ENCODE data around the gene SEMA3C. TPM values are rescaled to one million over a fixed set of nuclear protein-coding genes. Genes with fewer than 3 reads are reported as not detected.

SEMA3C gene
- polyA plus RNA-seq, 1 donor: 23.3 TPM

- DNase-seq: no peak
Observed at GRCh38 chr7:80783678-80784327, 135.0 kb downstream of the SEMA3C start.

- no peak for DNase-seq
Observed at GRCh38 chr7:80783186-80783677, 135.6 kb downstream of the SEMA3C start.

- no peak for DNase-seq
Observed at GRCh38 chr7:80781561-80781979, 137.3 kb downstream of the SEMA3C start.

GRCh38 chr7:80781146-80781545, 137.7 kb downstream of the SEMA3C start:
- DNase-seq: no peak

GRCh38 chr7:80779456-80779855, 139.4 kb downstream of the SEMA3C start:
- DNase-seq: no peak

- DNase-seq: no peak
Observed at GRCh38 chr7:80775897-80776296, 143.0 kb downstream of the SEMA3C start.

GRCh38 chr7:80775482-80775881, 143.4 kb downstream of the SEMA3C start:
- DNase-seq: no peak

- DNase-seq: no peak
Observed at GRCh38 chr7:80774843-80775242, 144.0 kb downstream of the SEMA3C start.

- DNase-seq: no peak
Observed at GRCh38 chr7:80773787-80774508, 144.9 kb downstream of the SEMA3C start.

- no peak for DNase-seq
Observed at GRCh38 chr7:80772347-80772993, 146.4 kb downstream of the SEMA3C start.

GRCh38 chr7:80771523-80771922, 147.3 kb downstream of the SEMA3C start:
- no peak for DNase-seq

- no peak for DNase-seq
Observed at GRCh38 chr7:80770675-80771081, 148.2 kb downstream of the SEMA3C start.

- no peak for DNase-seq
Observed at GRCh38 chr7:80770061-80770460, 148.8 kb downstream of the SEMA3C start.

GRCh38 chr7:80768756-80769155, 150.1 kb downstream of the SEMA3C start:
- DNase-seq: no peak

- no peak for DNase-seq
Observed at GRCh38 chr7:80767654-80768053, 151.2 kb downstream of the SEMA3C start.

GRCh38 chr7:80766724-80767123, 152.1 kb downstream of the SEMA3C start:
- DNase-seq: no peak

- no peak for DNase-seq
Observed at GRCh38 chr7:80764132-80764531, 154.7 kb downstream of the SEMA3C start.

GRCh38 chr7:80763704-80764103, 155.1 kb downstream of the SEMA3C start:
- no peak for DNase-seq

- DNase-seq: no peak
Observed at GRCh38 chr7:80763289-80763688, 155.6 kb downstream of the SEMA3C start.

GRCh38 chr7:80760292-80760691, 158.6 kb downstream of the SEMA3C start:
- DNase-seq: no peak

- DNase-seq: no peak
Observed at GRCh38 chr7:80752954-80753690, 165.7 kb downstream of the SEMA3C start.

GRCh38 chr7:80749270-80749669, 169.6 kb downstream of the SEMA3C start:
- DNase-seq: no peak

Measured in left kidney (tissue), 2 donors.